GM23338 (cell line): ENCODE data around the gene CSTB. TPM values are rescaled to one million over a fixed set of nuclear protein-coding genes. Genes with fewer than 3 reads are reported as not detected.

Source experiments
- ATAC-seq: fragments of 200-7000 bp; cut with Tn5 transposase; 3 replicates; pipeline ENCODE4 v1.9.1; 2020
- DNase-seq: peaks from one replicate; pipeline ENCODE4 v3.0.0-alpha.2; 2015; ENCODE audit warnings: low spot score
- H2AFZ ChIP-seq: fragments of 200-600 bp; sonication (generic); 2 replicates; pipeline ENCODE4 v1.8.0; 2016; ENCODE audit warnings: antibody characterized with exemption, mild to moderate bottlenecking, moderate library complexity
- H3F3A ChIP-seq: fragments of 200-600 bp; sonication (generic); replicated peaks from 2 replicates; pipeline ENCODE4 v1.8.0; 2017; ENCODE audit warnings: antibody characterized with exemption, mixed run types, low read depth
- H3K27ac ChIP-seq: fragments of 200-600 bp; sonication (generic); 2 replicates; pipeline ENCODE4 v1.6.1; 2016; ENCODE audit warnings: low read depth
- H3K27me3 ChIP-seq: fragments of 200-600 bp; sonication (generic); 2 replicates; pipeline ENCODE4 v1.8.0; 2016; ENCODE audit warnings: mild to moderate bottlenecking, mixed run types, moderate library complexity; ENCODE audit not compliant: insufficient read depth
- H3K36me3 ChIP-seq: fragments of 200-600 bp; sonication (generic); 2 replicates; pipeline ENCODE4 v1.8.0; 2016; ENCODE audit warnings: mild to moderate bottlenecking; ENCODE audit not compliant: insufficient read depth
- H3K4me1 ChIP-seq: fragments of 200-600 bp; sonication (generic); 2 replicates; pipeline ENCODE4 v1.8.0; 2016; ENCODE audit warnings: mild to moderate bottlenecking, moderate library complexity; ENCODE audit not compliant: insufficient read depth
- H3K4me2 ChIP-seq: fragments of 200-600 bp; sonication (generic); 2 replicates; pipeline ENCODE4 v1.7.1; 2017; ENCODE audit warnings: mixed run types
- H3K4me3 ChIP-seq: fragments of 200-600 bp; sonication (generic); 2 replicates; pipeline ENCODE4 v1.6.1; 2016; ENCODE audit warnings: mixed run types
- H3K79me2 ChIP-seq: fragments of 200-600 bp; sonication (generic); replicated peaks from 2 replicates; pipeline ENCODE4 v1.8.0; 2017; ENCODE audit warnings: mild to moderate bottlenecking; ENCODE audit not compliant: insufficient read depth
- H3K9me2 ChIP-seq: fragments of 200-600 bp; sonication (generic); 2 replicates; pipeline ENCODE4 v1.8.0; 2017; ENCODE audit not compliant: insufficient read depth
- H4K20me1 ChIP-seq: fragments of 200-600 bp; sonication (generic); replicated peaks from 2 replicates; pipeline ENCODE4 v1.8.0; 2017; ENCODE audit warnings: mild to moderate bottlenecking; ENCODE audit not compliant: insufficient read depth
- H3K27ac Mint-ChIP-seq: 2 replicates; pipeline ENCODE4 v1.8.0; 2020; ENCODE audit warnings: inconsistent platforms, mild to moderate bottlenecking, moderate library complexity, mixed read lengths
- H3K27me3 Mint-ChIP-seq: 3 replicates; pipeline ENCODE4 v1.8.0; 2022; ENCODE audit warnings: low read depth, mild to moderate bottlenecking, moderate library complexity, mixed read lengths, inconsistent platforms; ENCODE audit not compliant: insufficient read depth, poor library complexity
- H3K36me3 Mint-ChIP-seq: 3 replicates; pipeline ENCODE4 v1.8.0; 2021; ENCODE audit warnings: low read depth, mild to moderate bottlenecking, inconsistent platforms, moderate library complexity, mixed read lengths
- H3K4me1 Mint-ChIP-seq: 3 replicates; pipeline ENCODE4 v1.8.0; 2020; ENCODE audit warnings: mild to moderate bottlenecking, inconsistent platforms, mixed read lengths
- H3K4me3 Mint-ChIP-seq: 3 replicates; pipeline ENCODE4 v1.8.0; 2021; ENCODE audit warnings: moderate library complexity, mild to moderate bottlenecking, inconsistent platforms, mixed read lengths
- H3K9me3 Mint-ChIP-seq: 3 replicates; pipeline ENCODE4 v1.8.0; 2020; ENCODE audit warnings: moderate library complexity, mild to moderate bottlenecking, inconsistent platforms, mixed read lengths
- CREB1 ChIP-seq: fragments of 250-450 bp; sonication (Bioruptor Pico); IDR thresholded peaks from 2 replicates; pipeline ENCODE4 v1.5.0; 2020; ENCODE audit warnings: low read depth, mild to moderate bottlenecking, moderate library complexity
- EZH2 ChIP-seq: fragments of 200-600 bp; sonication (generic); IDR thresholded peaks from one replicate; pipeline ENCODE4 v1.8.0; 2017; ENCODE audit warnings: antibody characterized with exemption, mild to moderate bottlenecking, low read depth; ENCODE audit not compliant: unreplicated experiment
- JUNB ChIP-seq: IDR thresholded peaks from one replicate; pipeline ENCODE4 v1.6.1; 2016; ENCODE audit warnings: antibody characterized with exemption; ENCODE audit not compliant: unreplicated experiment
- NANOG ChIP-seq: IDR thresholded peaks from 2 replicates; pipeline ENCODE4 v1.6.1; 2016; ENCODE audit warnings: antibody characterized with exemption, borderline replicate concordance
- POLR2AphosphoS5 ChIP-seq: IDR thresholded peaks from 2 replicates; pipeline ENCODE4 v1.6.1; 2016; ENCODE audit warnings: antibody characterized with exemption, low read depth
- ZNF114 ChIP-seq: fragments of 250-450 bp; sonication (Bioruptor Pico); IDR thresholded peaks from 2 replicates; pipeline ENCODE4 v1.5.0; 2020; ENCODE audit warnings: mild to moderate bottlenecking, moderate library complexity
- ZNF331 ChIP-seq: fragments of 250-450 bp; sonication (Bioruptor Pico); IDR thresholded peaks from 2 replicates; pipeline ENCODE4 v1.5.0; 2020; ENCODE audit warnings: low read depth, mild to moderate bottlenecking, moderate library complexity
- polyA plus RNA-seq: library from polyadenylated mRNA; unstranded; fragments of >200 nt; fragmentation: Nextera tagmentation; extraction: Ambion mirVana; gene quantifications from 2 replicates; pipeline ENCODE4 v1.2.1, GENCODE V29; 2016
- total RNA-seq: library from RNA; depleted of rRNA; stranded (reverse); fragments of >200 nt; shearing (Covaris generic); gene quantifications from 2 replicates; pipeline ENCODE4 v1.2.3, GENCODE V29; 2014
- TF ChIP-seq, protein P1 (sequence below): fragments of 250-450 bp; sonication (Bioruptor Pico); IDR thresholded peaks from 2 replicates; pipeline ENCODE4 v1.5.0; 2020; ENCODE audit warnings: mild to moderate bottlenecking, moderate library complexity

Gene CSTB
- total and polyA plus RNA-seq, 2 experiments from 2014 or later, result 10.0 to 142 TPM

DNA sequence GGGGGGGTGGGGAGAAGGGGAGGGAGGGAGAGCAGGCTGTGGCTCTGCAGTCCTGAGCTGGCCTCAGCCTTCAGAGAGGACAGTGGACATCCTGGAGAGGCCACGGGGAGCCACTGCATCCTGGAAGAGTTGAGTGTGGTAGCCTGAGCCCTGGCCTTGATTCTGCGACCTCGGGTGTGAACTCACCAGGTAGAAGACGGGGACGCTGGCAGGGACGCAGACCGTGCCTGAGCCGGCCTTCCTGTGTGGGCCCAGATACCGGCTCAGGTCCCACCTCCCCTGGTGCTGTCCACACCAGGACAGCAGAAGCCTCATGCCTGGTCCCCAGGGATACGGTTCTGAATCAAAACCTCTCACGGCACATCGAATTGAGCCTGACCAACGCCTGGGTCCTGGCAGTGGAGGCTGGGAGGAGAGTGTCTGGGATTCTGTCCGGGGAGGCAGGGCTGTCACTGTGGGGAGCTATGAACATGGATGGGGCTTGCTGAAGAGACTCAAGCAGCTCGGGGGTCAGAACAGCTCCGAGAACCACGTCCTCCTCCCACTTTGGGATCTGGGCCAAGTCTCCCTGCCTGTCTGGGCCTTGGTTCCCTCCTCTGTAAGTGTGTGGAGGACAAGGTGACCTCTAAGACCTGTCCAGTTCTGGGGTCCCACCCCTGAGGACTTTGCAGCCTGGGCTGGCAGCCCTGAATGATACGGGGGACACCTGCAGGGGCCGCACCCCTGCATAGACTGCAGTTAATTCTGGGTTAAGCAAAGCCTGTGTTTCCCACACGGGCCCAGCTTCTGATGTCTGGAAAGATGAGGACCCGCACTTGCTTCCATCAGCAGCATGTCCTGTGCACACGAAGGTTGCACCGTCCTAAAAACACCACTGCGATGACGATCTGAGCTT, 43.6 kb upstream of the CSTB start (continued):
- TF ChIP-seq, protein P1, sequence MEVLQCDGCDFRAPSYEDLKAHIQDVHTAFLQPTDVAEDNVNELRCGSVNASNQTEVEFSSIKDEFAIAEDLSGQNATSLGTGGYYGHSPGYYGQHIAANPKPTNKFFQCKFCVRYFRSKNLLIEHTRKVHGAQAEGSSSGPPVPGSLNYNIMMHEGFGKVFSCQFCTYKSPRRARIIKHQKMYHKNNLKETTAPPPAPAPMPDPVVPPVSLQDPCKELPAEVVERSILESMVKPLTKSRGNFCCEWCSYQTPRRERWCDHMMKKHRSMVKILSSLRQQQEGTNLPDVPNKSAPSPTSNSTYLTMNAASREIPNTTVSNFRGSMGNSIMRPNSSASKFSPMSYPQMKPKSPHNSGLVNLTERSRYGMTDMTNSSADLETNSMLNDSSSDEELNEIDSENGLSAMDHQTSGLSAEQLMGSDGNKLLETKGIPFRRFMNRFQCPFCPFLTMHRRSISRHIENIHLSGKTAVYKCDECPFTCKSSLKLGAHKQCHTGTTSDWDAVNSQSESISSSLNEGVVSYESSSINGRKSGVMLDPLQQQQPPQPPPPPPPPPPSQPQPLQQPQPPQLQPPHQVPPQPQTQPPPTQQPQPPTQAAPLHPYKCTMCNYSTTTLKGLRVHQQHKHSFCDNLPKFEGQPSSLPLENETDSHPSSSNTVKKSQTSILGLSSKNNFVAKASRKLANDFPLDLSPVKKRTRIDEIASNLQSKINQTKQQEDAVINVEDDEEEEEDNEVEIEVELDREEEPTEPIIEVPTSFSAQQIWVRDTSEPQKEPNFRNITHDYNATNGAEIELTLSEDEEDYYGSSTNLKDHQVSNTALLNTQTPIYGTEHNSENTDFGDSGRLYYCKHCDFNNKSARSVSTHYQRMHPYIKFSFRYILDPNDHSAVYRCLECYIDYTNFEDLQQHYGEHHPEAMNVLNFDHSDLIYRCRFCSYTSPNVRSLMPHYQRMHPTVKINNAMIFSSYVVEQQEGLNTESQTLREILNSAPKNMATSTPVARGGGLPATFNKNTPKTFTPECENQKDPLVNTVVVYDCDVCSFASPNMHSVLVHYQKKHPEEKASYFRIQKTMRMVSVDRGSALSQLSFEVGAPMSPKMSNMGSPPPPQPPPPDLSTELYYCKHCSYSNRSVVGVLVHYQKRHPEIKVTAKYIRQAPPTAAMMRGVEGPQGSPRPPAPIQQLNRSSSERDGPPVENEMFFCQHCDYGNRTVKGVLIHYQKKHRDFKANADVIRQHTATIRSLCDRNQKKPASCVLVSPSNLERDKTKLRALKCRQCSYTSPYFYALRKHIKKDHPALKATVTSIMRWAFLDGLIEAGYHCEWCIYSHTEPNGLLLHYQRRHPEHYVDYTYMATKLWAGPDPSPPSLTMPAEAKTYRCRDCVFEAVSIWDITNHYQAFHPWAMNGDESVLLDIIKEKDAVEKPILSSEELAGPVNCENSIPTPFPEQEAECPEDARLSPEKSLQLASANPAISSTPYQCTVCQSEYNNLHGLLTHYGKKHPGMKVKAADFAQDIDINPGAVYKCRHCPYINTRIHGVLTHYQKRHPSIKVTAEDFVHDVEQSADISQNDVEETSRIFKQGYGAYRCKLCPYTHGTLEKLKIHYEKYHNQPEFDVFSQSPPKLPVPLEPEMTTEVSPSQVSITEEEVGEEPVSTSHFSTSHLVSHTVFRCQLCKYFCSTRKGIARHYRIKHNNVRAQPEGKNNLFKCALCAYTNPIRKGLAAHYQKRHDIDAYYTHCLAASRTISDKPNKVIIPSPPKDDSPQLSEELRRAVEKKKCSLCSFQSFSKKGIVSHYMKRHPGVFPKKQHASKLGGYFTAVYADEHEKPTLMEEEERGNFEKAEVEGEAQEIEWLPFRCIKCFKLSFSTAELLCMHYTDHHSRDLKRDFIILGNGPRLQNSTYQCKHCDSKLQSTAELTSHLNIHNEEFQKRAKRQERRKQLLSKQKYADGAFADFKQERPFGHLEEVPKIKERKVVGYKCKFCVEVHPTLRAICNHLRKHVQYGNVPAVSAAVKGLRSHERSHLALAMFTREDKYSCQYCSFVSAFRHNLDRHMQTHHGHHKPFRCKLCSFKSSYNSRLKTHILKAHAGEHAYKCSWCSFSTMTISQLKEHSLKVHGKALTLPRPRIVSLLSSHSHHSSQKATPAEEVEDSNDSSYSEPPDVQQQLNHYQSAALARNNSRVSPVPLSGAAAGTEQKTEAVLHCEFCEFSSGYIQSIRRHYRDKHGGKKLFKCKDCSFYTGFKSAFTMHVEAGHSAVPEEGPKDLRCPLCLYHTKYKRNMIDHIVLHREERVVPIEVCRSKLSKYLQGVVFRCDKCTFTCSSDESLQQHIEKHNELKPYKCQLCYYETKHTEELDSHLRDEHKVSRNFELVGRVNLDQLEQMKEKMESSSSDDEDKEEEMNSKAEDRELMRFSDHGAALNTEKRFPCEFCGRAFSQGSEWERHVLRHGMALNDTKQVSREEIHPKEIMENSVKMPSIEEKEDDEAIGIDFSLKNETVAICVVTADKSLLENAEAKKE, result no peak
- TF ChIP-seq ZNF114 (CRISPR knock-in tag), result no peak
- no peak for TF ChIP-seq EZH2
- no peak for TF ChIP-seq POLR2AphosphoS5

DNA sequence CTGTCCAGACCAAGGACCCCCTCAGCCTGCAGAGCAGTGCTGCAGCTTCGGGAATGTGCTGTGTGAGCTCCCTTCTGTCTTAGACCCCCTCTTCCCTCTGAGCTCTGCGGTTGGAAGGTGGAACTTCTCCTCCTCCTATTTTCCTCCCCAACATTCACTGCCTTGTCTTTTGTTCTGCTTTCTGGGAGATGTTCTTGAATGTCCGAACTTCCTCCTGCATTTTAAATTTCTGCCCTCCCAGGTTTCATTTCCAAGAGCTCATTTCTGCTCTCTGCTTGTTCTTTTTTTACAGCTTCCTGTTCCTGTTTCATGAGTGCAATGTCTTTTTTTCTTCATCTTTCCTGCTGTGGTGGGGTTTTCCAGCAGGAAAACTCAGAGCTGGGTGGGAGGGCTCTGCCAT, 42.6 kb upstream of the CSTB start:
- Mint-ChIP-seq H3K36me3 (peaks cover 17% of the 10 kb centered on the region), H3K27me3 (peaks cover 28% of the 10 kb centered on the region), H3K4me3 (no peak overlapping the region; the same call in 2 of the 3 replicates), H3K9me3 (peaks cover 26% of the 10 kb centered on the region), H3K27ac (no peak overlapping the region), H3K4me1 (peaks cover 14% of the 10 kb centered on the region)
- DNase-seq (no peak), ATAC-seq (no peak)
- Histone ChIP-seq H3K4me1 (peaks cover 7% of the 10 kb centered on the region), H2AFZ (no peak overlapping the region), H3K79me2 (no peaks in the 10 kb centered on the region), H3K36me3 (no peaks in the 10 kb centered on the region), H3F3A (peaks cover 6% of the 10 kb centered on the region; the same call in 1 of the 2 replicates), H4K20me1 (no peaks in the 10 kb centered on the region), H3K27me3 (no peaks in the 10 kb centered on the region), H3K4me2 (no peak overlapping the region), H3K4me3 (no peak overlapping the region), H3K27ac (no peak overlapping the region), H3K9me2 (no peaks in the 10 kb centered on the region)
- TF ChIP-seq CREB1 (CRISPR knock-in tag), result no peak
- TF ChIP-seq NANOG, result no peak
- TF ChIP-seq, protein P1, result no peak
- no peak for TF ChIP-seq EZH2
- TF ChIP-seq ZNF331 (CRISPR knock-in tag), result no peak
- TF ChIP-seq JUNB, result no peak
- TF ChIP-seq ZNF114 (CRISPR knock-in tag), result no peak
